Measurements from ENCODE around the gene ITPA. TPM values are rescaled to one million over a fixed set of nuclear protein-coding genes. Genes with fewer than 3 reads are reported as not detected.

Gene ITPA
- total RNA-seq, result 56.8 and 82.0 TPM in 2 replicates

DNA sequence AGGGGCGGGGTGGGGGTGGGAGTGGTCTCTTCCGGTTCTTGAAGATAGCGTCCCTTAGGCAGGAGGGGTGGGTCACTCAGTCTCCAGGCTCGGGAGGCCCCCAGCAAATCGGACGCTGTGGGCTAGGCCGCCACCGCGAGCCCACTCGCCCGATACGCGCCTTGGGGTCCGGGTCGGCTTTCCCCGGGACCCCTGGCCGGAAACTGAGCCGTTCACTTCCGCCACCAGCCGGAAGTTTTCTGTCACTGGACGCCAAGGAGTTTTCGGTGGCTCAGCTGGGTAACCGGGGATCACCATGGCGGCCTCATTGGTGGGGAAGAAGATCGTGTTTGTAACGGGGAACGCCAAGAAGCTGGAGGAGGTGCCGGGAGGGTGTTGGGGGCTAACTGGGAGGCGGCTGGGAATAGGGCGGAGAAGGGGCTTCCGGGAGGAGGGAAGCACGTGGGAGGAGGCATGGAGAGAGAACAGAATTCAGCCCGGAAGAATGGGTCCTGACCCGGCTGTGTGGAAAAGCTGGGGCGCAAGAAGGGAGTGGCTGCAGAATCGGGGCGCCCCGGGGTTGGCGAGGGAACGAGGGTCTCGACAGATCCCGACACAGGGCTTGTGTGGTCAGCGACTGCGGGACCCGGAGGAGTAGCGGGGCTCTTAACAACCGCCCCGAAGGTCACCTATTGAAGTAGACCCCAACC, at the start of gene ITPA:
TSS of gene ITPA (plus strand) at position 242 of the 689 bp plus-strand sequence. CDS start at position 296, 54 bp downstream.

DNA sequence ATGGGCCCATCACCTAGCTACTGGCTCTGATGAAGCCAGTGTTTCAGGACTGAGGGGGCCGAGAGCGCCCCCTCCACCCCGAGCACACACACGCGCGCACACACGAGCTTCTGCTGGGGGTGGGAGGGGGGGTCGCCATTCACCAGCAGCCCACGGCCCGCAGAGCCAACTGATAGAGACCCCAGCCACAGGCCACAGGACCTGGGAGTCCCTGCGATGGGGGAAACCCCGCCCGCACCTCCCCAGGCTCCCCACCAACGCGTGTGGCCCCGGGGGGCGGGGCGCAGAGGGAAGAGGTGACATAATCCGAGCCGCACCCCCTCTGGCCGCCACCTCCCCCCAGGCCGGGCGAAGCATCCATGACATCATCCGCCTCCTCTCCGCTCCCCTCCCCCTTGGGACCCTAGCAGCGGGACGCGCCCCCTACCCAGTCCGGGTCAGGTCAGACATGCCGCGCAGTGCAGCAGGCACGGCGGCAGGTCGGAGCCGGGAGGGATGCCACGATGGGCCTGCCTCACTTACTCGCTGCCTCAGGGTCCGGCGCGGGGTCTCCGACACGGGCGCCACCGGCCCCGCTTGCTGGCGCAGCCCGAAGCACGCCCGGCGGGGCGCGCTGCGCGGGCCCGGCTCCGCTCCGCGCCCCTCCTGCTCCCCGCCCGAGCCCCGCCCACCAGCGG, 36.2 kb upstream of the ITPA start, which contains the start of gene LZTS3:
TSS of gene LZTS3 (minus strand) at position 617 of the 677 bp plus-strand sequence. CDS start 6,386 bp downstream, outside the sequence.

DNA sequence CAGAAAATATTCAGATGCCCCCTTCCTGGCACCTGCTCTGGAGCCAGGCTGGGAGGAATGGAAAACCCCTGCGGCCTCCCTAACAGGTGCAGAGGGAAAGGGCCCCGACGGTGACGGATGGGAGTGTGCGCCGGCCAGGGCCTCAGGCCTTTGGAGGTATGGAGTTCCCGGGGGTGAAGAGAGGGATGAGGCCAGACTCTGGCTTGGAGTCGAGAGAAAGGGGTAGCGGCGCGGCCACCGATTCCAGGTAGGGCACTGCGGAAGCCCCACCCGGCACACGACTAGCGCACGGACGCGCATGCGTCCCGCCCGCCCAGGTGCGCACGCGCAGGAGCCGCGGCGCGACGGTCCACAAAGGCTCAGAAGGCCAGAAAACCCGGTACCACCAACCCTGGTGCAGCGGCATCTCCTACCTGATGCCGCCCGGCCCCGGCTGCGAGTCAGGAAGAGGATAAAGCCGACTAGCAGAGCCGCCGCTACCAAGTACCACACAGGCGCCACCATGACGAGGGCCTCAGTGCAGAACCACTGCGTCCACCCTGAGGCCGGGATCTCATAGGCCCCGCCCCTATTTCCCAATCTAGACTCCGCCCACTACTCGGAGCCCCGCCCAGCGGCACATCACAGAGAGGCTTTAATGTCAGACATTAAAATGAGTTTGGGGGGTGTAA, 5.0 kb upstream of the ITPA start, which contains the start of gene DDRGK1:
TSS of gene DDRGK1 (minus strand) at position 559 of the 671 bp plus-strand sequence. CDS start at position 504, 55 bp downstream.

DNA sequence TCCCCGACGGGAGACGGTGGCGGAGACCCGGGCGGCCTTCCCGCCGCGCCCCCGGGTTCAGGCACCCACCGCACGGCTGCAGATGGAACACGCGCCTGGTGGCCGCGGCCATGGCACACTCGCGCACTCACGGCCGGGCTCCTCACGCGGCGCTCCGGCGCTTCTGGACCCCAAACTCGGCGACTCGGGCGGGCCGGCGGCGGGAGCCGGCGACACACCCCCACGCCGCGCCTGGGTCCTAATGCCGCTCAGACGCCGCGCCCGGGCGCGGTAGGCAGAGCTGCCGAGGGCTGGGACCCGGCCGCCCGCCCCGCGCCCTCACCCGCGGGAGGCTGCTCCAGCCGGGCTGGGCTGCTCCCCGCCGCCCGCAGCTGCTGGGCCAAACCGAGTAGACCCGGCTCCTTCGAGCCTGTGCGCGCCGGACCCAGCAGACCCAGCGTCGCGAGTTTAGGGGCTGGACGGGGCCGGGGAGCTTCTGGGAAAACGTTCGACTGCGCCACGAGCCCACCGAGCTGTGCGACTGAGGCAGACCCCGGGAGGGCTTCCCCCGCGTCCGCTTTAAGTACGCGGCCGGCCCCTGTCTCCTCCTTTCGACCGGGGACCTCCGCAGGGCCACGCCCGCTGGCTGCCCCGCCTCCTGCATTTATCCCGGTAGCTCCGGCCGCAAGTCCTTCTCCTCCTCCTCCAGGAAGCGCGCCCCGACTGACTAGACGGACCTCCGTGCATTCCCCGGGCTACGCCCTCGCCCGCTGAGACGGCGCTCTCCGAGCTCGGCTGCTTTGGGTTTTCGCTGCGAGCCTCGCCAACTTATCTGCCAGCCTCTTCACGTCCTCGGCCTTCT, 29.9 kb downstream of the ITPA start, which contains the start of gene SLC4A11:
TSS of gene SLC4A11 (minus strand) at position 165 of the 841 bp plus-strand sequence. CDS start at position 112, 53 bp downstream.

Other genes with a start within 250 kb of the ITPA start
- gene GNRH2, start 165.9 kb upstream of the ITPA start, total RNA-seq, result 0.25 TPM in 1 of 2 replicates, not detected in the other
- 66.2 and 86.5 TPM in 2 replicates for gene MRPS26, start 163.4 kb upstream of the ITPA start, total RNA-seq
- not detected in 2 replicates for gene OXT, start 137.9 kb upstream of the ITPA start, total RNA-seq
- gene AVP, start 124.8 kb upstream of the ITPA start, total RNA-seq, result not detected in 2 replicates
- gene FASTKD5, start 49.6 kb upstream of the ITPA start, total RNA-seq, result 10.5 and 12.1 TPM in 2 replicates
- gene UBOX5, start 49.6 kb upstream of the ITPA start, total RNA-seq, result 5.1 and 6.2 TPM in 2 replicates
- gene LZTS3, start 35.9 kb upstream of the ITPA start, total RNA-seq, result 5.8 and 7.0 TPM in 2 replicates
- gene DDRGK1, start 4.8 kb upstream of the ITPA start, total RNA-seq, result 39.3 and 49.4 TPM in 2 replicates
- gene SLC4A11, start 29.7 kb downstream of the ITPA start, total RNA-seq, result 1.1 and 17.6 TPM in 2 replicates
- 4.7 and 13.1 TPM in 2 replicates for gene DNAAF9, start 198.2 kb downstream of the ITPA start, total RNA-seq

Measured in mesangial cell (primary cell).